Measurements from ENCODE around the gene PARM1.

DNA sequence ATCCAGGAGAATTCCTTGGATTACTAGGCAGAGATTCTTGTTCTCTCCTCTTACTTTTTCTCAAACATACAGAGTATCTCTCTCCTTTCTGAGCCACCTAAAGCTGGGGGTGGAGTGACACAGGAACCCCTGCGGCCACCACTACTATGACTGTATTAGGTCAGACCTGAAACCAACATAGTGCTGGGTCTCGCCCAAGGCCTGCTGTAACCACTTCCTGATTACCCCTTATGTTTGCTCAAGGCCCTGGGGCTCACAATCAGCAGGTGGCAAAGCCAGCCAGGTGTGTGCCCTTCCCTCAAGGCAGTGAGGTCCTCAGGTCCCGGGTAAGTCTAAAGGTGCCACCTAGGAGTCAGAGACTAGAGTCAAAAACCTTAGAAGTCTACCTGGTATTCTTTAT lies 166.4 kb downstream of the PARM1 start:
- TF ChIP-seq POLR2A (IDR thresholded peaks at IDR 0.05), result no peak
- TF ChIP-seq, protein P1, sequence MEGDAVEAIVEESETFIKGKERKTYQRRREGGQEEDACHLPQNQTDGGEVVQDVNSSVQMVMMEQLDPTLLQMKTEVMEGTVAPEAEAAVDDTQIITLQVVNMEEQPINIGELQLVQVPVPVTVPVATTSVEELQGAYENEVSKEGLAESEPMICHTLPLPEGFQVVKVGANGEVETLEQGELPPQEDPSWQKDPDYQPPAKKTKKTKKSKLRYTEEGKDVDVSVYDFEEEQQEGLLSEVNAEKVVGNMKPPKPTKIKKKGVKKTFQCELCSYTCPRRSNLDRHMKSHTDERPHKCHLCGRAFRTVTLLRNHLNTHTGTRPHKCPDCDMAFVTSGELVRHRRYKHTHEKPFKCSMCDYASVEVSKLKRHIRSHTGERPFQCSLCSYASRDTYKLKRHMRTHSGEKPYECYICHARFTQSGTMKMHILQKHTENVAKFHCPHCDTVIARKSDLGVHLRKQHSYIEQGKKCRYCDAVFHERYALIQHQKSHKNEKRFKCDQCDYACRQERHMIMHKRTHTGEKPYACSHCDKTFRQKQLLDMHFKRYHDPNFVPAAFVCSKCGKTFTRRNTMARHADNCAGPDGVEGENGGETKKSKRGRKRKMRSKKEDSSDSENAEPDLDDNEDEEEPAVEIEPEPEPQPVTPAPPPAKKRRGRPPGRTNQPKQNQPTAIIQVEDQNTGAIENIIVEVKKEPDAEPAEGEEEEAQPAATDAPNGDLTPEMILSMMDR (IDR thresholded peaks at IDR 0.05), result no peak
